Endothelial cell of umbilical vein (primary cell): Measurements from ENCODE around the gene ENPP3. TPM values are rescaled to one million over a fixed set of nuclear protein-coding genes. Genes with fewer than 3 reads are reported as not detected.

Source experiments
- BruUV-seq: library from RNA; stranded (reverse); fragments of 400-500 nt; replicated peaks from 2 replicates; lab custom pipeline; 2021; lab: Mats Ljungman, UMichigan
- CTCF ChIA-PET: fragments of 300-600, 350-600 bp; sonication (Branson Sonifier 250); formaldehyde crosslinking; loops from one replicate; lab custom pipeline; 2021; ENCODE audit warnings: antibody characterized with exemption, inconsistent platforms; lab: Charles Lee
- POLR2A ChIA-PET: fragments of 300-600, 350-600 bp; sonication (Branson Sonifier 250); formaldehyde crosslinking; loops from one replicate; lab custom pipeline; 2021; ENCODE audit warnings: antibody characterized with exemption, inconsistent platforms; lab: Charles Lee
- DNase-seq: peaks from one replicate; pipeline ENCODE4 v3.0.0-alpha.2; 2011; ENCODE audit warnings: low read depth, low spot score
- FAIRE-seq: peaks from 2 replicates; lab custom pipeline; 2011; peaks lifted over from hg19 to GRCh38; lab: Jason Lieb, UNC
- H2AFZ ChIP-seq: 2 replicates; pipeline ENCODE4 v1.6.0; 2012; ENCODE audit warnings: low read depth, low read length, control low read depth, inconsistent platforms
- H3K27ac ChIP-seq: 2 replicates; pipeline ENCODE4 v1.5.1; 2011; ENCODE audit warnings: low read depth, mild to moderate bottlenecking, control low read depth, low read length, moderate library complexity; ENCODE audit not compliant: insufficient read depth
- H3K27me3 ChIP-seq, 2 experiments: 2 replicates each; pipeline versions ENCODE4 v1.6.0 to v1.6.1; 2011; ENCODE audit warnings: low read length in 2 of 2, mixed read lengths in 1 of 2; ENCODE audit not compliant: control insufficient read depth in 2 of 2, insufficient read depth in 2 of 2
- H3K36me3 ChIP-seq, 2 experiments: 2 replicates in 1 of 2; 3 replicates in 1 of 2; pipeline ENCODE4 v1.5.1; 2011; ENCODE audit warnings: low read length in 2 of 2, mild to moderate bottlenecking in 1 of 2, moderate library complexity in 1 of 2; ENCODE audit not compliant: control insufficient read depth in 2 of 2, insufficient read depth in 2 of 2; ENCODE audit errors: extremely low read depth in 1 of 2
- H3K4me1 ChIP-seq: 3 replicates; pipeline ENCODE4 v1.5.1; 2011; ENCODE audit warnings: mild to moderate bottlenecking, low read length; ENCODE audit not compliant: control insufficient read depth, insufficient read depth; ENCODE audit errors: extremely low read depth
- H3K4me2 ChIP-seq: 2 replicates; pipeline ENCODE4 v1.6.1; 2011; ENCODE audit warnings: low read length, control low read depth, mixed read lengths; ENCODE audit not compliant: insufficient read depth
- H3K4me3 ChIP-seq, 3 experiments: fragments of 200-600 bp in 1 of 3; sonication (generic), shearing (Covaris generic) in 1 of 3; replicated peaks in 1 of 3; 2 replicates each; pipeline ENCODE4 v1.5.1; 2011 to 2016; ENCODE audit warnings: control low read depth in 3 of 3, low read length in 3 of 3, mild to moderate bottlenecking in 2 of 3, inconsistent platforms in 1 of 3, low read depth in 1 of 3, moderate library complexity in 1 of 3; ENCODE audit not compliant: insufficient read depth in 1 of 3
- H3K79me2 ChIP-seq: 2 replicates; pipeline ENCODE4 v1.6.0; 2012; ENCODE audit warnings: low read length, inconsistent platforms; ENCODE audit not compliant: control insufficient read depth, insufficient read depth
- H3K9ac ChIP-seq: replicated peaks from 2 replicates; pipeline ENCODE3; 2011; ENCODE audit warnings: low read length, control low read depth; ENCODE audit not compliant: insufficient read depth; ENCODE audit errors: extremely low read depth
- H3K9me1 ChIP-seq: replicated peaks from 3 replicates; pipeline ENCODE4 v1.6.0; 2011; ENCODE audit warnings: mild to moderate bottlenecking, low read length; ENCODE audit not compliant: control insufficient read depth, insufficient read depth; ENCODE audit errors: extremely low read depth
- H3K9me3 ChIP-seq: replicated peaks from 2 replicates; pipeline ENCODE4 v1.5.1; 2012; ENCODE audit warnings: low read length, inconsistent platforms; ENCODE audit not compliant: control insufficient read depth, insufficient read depth
- H4K20me1 ChIP-seq: replicated peaks from 2 replicates; pipeline ENCODE3; 2011; ENCODE audit warnings: mild to moderate bottlenecking, low read length; ENCODE audit not compliant: control insufficient read depth, insufficient read depth; ENCODE audit errors: extremely low read depth
- EZH2 ChIP-seq: IDR thresholded peaks from 2 replicates; pipeline ENCODE4 v1.6.1; 2012; ENCODE audit warnings: borderline replicate concordance, low read depth, mild to moderate bottlenecking, moderate library complexity, low read length, inconsistent platforms; ENCODE audit not compliant: severe bottlenecking
- FOS ChIP-seq: IDR thresholded peaks from 2 replicates; pipeline ENCODE4 v1.6.1; 2011; ENCODE audit warnings: mild to moderate bottlenecking, low read length, moderate library complexity, borderline replicate concordance; ENCODE audit not compliant: insufficient read depth
- GATA2 ChIP-seq: IDR thresholded peaks from 2 replicates; pipeline ENCODE4 v1.7.0; 2011; ENCODE audit warnings: low read depth, mild to moderate bottlenecking, moderate library complexity, mixed read lengths, low read length; ENCODE audit not compliant: insufficient read length, insufficient read depth
- JUN ChIP-seq: IDR thresholded peaks from 2 replicates; pipeline ENCODE4 v1.6.1; 2011; ENCODE audit warnings: borderline replicate concordance, low read depth; ENCODE audit not compliant: insufficient read length, insufficient read depth
- MYC ChIP-seq: IDR thresholded peaks from one replicate; pipeline ENCODE4 v1.6.1; 2011; ENCODE audit warnings: mild to moderate bottlenecking, low read depth, low read length
- POLR2A ChIP-seq: IDR thresholded peaks from 2 replicates; pipeline ENCODE4 v1.6.1; 2012; ENCODE audit warnings: low read depth, mild to moderate bottlenecking, control low read depth, low read length
- POLR2AphosphoS5 ChIP-seq: IDR thresholded peaks from 2 replicates; pipeline ENCODE4 v1.6.1; 2012; ENCODE audit warnings: low read depth, mild to moderate bottlenecking, control low read depth, low read length, moderate library complexity; ENCODE audit not compliant: insufficient read depth
- dilution Hi-C: fragments of 300-500 bp; cut with MboI; formaldehyde crosslinking; loops from one replicate; pipeline ENCODE4 v1.15.0; 2019; ENCODE audit warnings: low sequenced_read_pairs; ENCODE audit not compliant: extremely low pct_ligation_motif_present
- intact Hi-C: fragments of 100-400 bp; cut with micrococcal nuclease; formaldehyde crosslinking; loops from one replicate; pipeline ENCODE4 v1.10.0; 2022
- polyA plus RNA-seq, 4 experiments: library from polyadenylated mRNA; depleted of rRNA in 3 of 4; stranded (reverse) in 3 of 4; unstranded in 1 of 4; fragments of >200 nt; gene quantifications; 2 replicates each; pipeline versions ENCODE4 v1.2.1 to v1.2.3, GENCODE V29; 2011 to 2012; ENCODE audit warnings: missing spikeins in 1 of 4
- total RNA-seq: library from RNA; stranded (reverse); gene quantifications from 2 replicates; pipeline ENCODE4 v1.2.3, GENCODE V29; 2021
- TF ChIP-seq, protein P1 (sequence below), 2 donors: IDR thresholded peaks; 1 replicate in 1 of 2; 2 replicates in 1 of 2; pipeline ENCODE4 v1.5.1; 2011; ENCODE audit warnings: low read length in 2 of 2, mild to moderate bottlenecking in 2 of 2, moderate library complexity in 2 of 2, control low read depth in 1 of 2, inconsistent platforms in 1 of 2, low read depth in 1 of 2; ENCODE audit not compliant: insufficient read depth in 1 of 2; ENCODE audit errors: extremely low read depth in 1 of 2
- TF ChIP-seq, protein P2 (sequence below): IDR thresholded peaks from 2 replicates; pipeline ENCODE4 v1.6.1; 2011; ENCODE audit not compliant: insufficient read depth, insufficient read length

Gene ENPP3
- total and polyA plus RNA-seq, 2 donors (not counting 3 experiments of a cell fraction or from before 2014, with no cell fraction given): not detected

DNA sequence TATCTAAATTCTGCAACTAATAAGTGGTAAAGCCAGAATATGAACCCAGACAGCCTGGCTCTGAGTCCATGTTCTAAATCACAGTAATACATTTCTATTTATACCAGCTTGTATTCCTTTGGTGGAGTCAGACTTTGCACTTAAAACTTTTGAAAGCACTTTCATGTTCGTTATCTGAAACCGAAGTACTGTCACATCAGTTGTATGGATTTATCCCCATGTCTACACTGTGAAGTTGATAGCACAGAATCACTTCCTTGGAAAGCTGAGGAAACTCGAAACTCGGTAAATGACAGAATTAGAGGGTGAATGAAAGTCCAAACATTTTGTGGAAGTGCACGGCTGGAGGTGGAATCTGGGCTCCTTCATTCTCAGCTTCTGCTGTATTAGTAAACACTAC, 102.0 kb downstream of the ENPP3 start:
- CTCF ChIA-PET: no interaction called here

DNA sequence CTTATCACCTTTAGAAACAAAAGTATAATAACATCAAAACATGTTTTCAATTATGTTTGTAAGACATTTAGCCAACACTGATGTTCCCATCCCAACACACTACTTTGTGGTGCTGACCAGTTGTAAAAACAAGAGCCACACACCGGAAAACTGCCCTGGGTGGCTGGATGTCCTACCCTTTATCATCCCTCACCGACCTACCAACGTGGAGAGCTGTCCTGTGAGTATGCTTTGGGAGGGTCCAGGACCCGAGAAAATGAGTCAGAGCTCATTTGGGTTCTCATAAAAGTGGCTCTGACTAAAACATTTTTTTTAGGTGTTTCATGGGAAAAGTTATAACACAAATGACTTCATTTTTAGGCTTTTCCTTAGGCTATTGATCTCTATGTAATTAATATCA, 103.1 kb downstream of the ENPP3 start:
- H2AFZ ChIP-seq: no peak overlapping the region
- peaks cover 4% of the 10 kb centered on the region for H3K4me1 ChIP-seq
- FAIRE-seq: no peak
- no peak overlapping the region for H3K4me2 ChIP-seq
- no peaks in the 10 kb centered on the region for H3K36me3 ChIP-seq
- no peak overlapping the region for H3K4me3 ChIP-seq
- no peaks in the 10 kb centered on the region for H3K79me2 ChIP-seq
- no peak overlapping the region for H3K9ac ChIP-seq
- no peaks in the 10 kb centered on the region for H4K20me1 ChIP-seq
- DNase-seq: no peak
- no peaks in the 10 kb centered on the region for H3K9me1 ChIP-seq
- BruUV-seq: no TSS peak
- H3K27me3 ChIP-seq: no peaks in the 10 kb centered on the region
- CTCF ChIA-PET: no interaction called here
- H3K9me3 ChIP-seq: no peaks in the 10 kb centered on the region
- intact Hi-C loops: no loop called here
- dilution Hi-C loops: no loop called here
- TF ChIP-seq GATA2: no peak
- TF ChIP-seq EZH2: no peak
- TF ChIP-seq, protein P1, sequence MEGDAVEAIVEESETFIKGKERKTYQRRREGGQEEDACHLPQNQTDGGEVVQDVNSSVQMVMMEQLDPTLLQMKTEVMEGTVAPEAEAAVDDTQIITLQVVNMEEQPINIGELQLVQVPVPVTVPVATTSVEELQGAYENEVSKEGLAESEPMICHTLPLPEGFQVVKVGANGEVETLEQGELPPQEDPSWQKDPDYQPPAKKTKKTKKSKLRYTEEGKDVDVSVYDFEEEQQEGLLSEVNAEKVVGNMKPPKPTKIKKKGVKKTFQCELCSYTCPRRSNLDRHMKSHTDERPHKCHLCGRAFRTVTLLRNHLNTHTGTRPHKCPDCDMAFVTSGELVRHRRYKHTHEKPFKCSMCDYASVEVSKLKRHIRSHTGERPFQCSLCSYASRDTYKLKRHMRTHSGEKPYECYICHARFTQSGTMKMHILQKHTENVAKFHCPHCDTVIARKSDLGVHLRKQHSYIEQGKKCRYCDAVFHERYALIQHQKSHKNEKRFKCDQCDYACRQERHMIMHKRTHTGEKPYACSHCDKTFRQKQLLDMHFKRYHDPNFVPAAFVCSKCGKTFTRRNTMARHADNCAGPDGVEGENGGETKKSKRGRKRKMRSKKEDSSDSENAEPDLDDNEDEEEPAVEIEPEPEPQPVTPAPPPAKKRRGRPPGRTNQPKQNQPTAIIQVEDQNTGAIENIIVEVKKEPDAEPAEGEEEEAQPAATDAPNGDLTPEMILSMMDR (IDR thresholded peaks at IDR 0.05; ENCODE audit: extremely low read depth in 1 of 2, insufficient read depth in 1 of 2, low read depth in 1 of 2, low read length in 2 of 2): no peak
- TF ChIP-seq FOS: no peak
- TF ChIP-seq MYC: no peak
- TF ChIP-seq POLR2A: no peak
- no peak for TF ChIP-seq JUN
- no peak for TF ChIP-seq POLR2AphosphoS5
- TF ChIP-seq, protein P2, sequence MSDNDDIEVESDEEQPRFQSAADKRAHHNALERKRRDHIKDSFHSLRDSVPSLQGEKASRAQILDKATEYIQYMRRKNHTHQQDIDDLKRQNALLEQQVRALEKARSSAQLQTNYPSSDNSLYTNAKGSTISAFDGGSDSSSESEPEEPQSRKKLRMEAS: no peak
- POLR2A ChIA-PET: no interaction called here
- H3K27ac ChIP-seq: no peak overlapping the region

More for the DNA sequence above, 102.0 kb downstream of the ENPP3 start:
- dilution Hi-C loops (no loop called here), intact Hi-C loops (no loop called here)
- no peak overlapping the region for H3K27ac ChIP-seq
- no peaks in the 10 kb centered on the region for H3K79me2 ChIP-seq
- no TSS peak for BruUV-seq
- no peak overlapping the region for H3K4me3 ChIP-seq
- POLR2A ChIA-PET: no interaction called here
- FAIRE-seq: no peak
- no peaks in the 10 kb centered on the region for H3K9me3 ChIP-seq
- no peak overlapping the region for H3K4me2 ChIP-seq
- no peak overlapping the region for H3K9ac ChIP-seq
- no peak overlapping the region for H2AFZ ChIP-seq
- H3K4me1 ChIP-seq: peaks cover 1% of the 10 kb centered on the region
- H3K36me3 ChIP-seq: no peaks in the 10 kb centered on the region
- no peak for DNase-seq
- no peaks in the 10 kb centered on the region for H3K9me1 ChIP-seq
- H4K20me1 ChIP-seq: no peaks in the 10 kb centered on the region
- TF ChIP-seq POLR2A (no peak), MYC (no peak), JUN (no peak), GATA2 (no peak), POLR2AphosphoS5 (no peak), EZH2 (no peak), FOS (no peak)
- TF ChIP-seq, protein P1 (IDR thresholded peaks at IDR 0.05; ENCODE audit: extremely low read depth in 1 of 2, insufficient read depth in 1 of 2, low read depth in 1 of 2, low read length in 2 of 2): no peak
- no peaks in the 10 kb centered on the region for H3K27me3 ChIP-seq
